Stimulated activated CD4-positive, alpha-beta T cell treated with anti-CD3 and anti-CD28 coated beads, Interleukin-2, amount 100 ng/mL, for 48 hours (primary cell): ENCODE data around the gene RCVRN.

ENCODE experiments used
- DNase-seq, 2 donors: peaks; one replicate each; pipeline ENCODE4 v3.0.0-alpha.2; 2020

The RCVRN gene

GRCh38 chr17:9905078-9905415 is at the start of gene RCVRN:
Gene RCVRN, minus strand, starts transcription at chr17:9905271. Its CDS starts 91 bp downstream, at chr17:9905180.
- no peak for DNase-seq

- no peak for DNase-seq
Measured at GRCh38 chr17:9953492-9953891, 48.4 kb upstream of the RCVRN start.

- no peak for DNase-seq
Measured at GRCh38 chr17:9951803-9952202, 46.7 kb upstream of the RCVRN start.

GRCh38 chr17:9948928-9949327 is 43.9 kb upstream of the RCVRN start:
- DNase-seq: no peak

- DNase-seq: no peak
Measured at GRCh38 chr17:9944704-9945103, 39.6 kb upstream of the RCVRN start.

GRCh38 chr17:9943343-9943742 is 38.3 kb upstream of the RCVRN start:
- no peak for DNase-seq

- DNase-seq: no peak
Measured at GRCh38 chr17:9942885-9943284, 37.8 kb upstream of the RCVRN start.

- DNase-seq: no peak
Measured at GRCh38 chr17:9941305-9941704, 36.2 kb upstream of the RCVRN start.

GRCh38 chr17:9940841-9941240 is 35.8 kb upstream of the RCVRN start:
- no peak for DNase-seq

- no peak for DNase-seq
Measured at GRCh38 chr17:9938764-9939163, 33.7 kb upstream of the RCVRN start.

GRCh38 chr17:9937901-9938300 is 32.8 kb upstream of the RCVRN start:
- no peak for DNase-seq

GRCh38 chr17:9937241-9937761 is 32.2 kb upstream of the RCVRN start:
- DNase-seq: no peak

GRCh38 chr17:9936095-9936494 is 31.0 kb upstream of the RCVRN start:
- DNase-seq: no peak

GRCh38 chr17:9935408-9935807 is 30.3 kb upstream of the RCVRN start:
- DNase-seq: no peak

- no peak for DNase-seq
Measured at GRCh38 chr17:9934331-9934730, 29.3 kb upstream of the RCVRN start.

- no peak for DNase-seq
Measured at GRCh38 chr17:9932491-9932890, 27.4 kb upstream of the RCVRN start.

GRCh38 chr17:9931144-9931741 is 26.2 kb upstream of the RCVRN start:
- no peak for DNase-seq

GRCh38 chr17:9929871-9930270 is 24.8 kb upstream of the RCVRN start:
- DNase-seq: no peak

- DNase-seq: no peak
Measured at GRCh38 chr17:9928601-9929333, 23.7 kb upstream of the RCVRN start.

- no peak for DNase-seq
Measured at GRCh38 chr17:9926150-9926804, 21.2 kb upstream of the RCVRN start.

- DNase-seq: no peak
Measured at GRCh38 chr17:9925457-9925856, 20.4 kb upstream of the RCVRN start.

- no peak for DNase-seq
Measured at GRCh38 chr17:9924735-9925191, 19.7 kb upstream of the RCVRN start.

GRCh38 chr17:9922012-9922848 is 17.2 kb upstream of the RCVRN start:
- no peak for DNase-seq
